ENCODE data around the gene TRAFD1.
A peak's percentile ranks its signal among the peaks of the same experiment; 100 is the strongest.

TRAFD1 gene

GRCh38 chr12:112185093-112185923 is 59.9 kb downstream of the TRAFD1 start:
- H3K4me1 ChIP-seq (ENCODE audit: control insufficient read depth in 2 of 2, insufficient read depth in 1 of 2, low read depth in 1 of 2, low read length in 2 of 2), result peaks cover 2 to 17% of the 10 kb centered on the region in 2 donors
- H3K18ac ChIP-seq (ENCODE audit: low read length), result no peak overlapping the region
- no peak overlapping the region for H3K23ac ChIP-seq (ENCODE audit: low read depth, low read length, poor library complexity)
- H3K14ac ChIP-seq (ENCODE audit: low read length), result no peak overlapping the region
- H3K4ac ChIP-seq (ENCODE audit: low read length), result no peak overlapping the region
- H2BK12ac ChIP-seq (ENCODE audit: low read length), result no peak overlapping the region
- no peak overlapping the region for H3K27ac ChIP-seq (replicated peaks; ENCODE audit: low read length)
- H3K9me3 ChIP-seq (replicated peaks in 1 of 2; ENCODE audit: control insufficient read depth in 2 of 2, insufficient read depth in 1 of 2, low read depth in 1 of 2, low read length in 2 of 2), result no peaks in the 10 kb centered on the region
- DNase-seq (ENCODE audit: low spot score), result no peak
- H3K27me3 ChIP-seq (ENCODE audit: control insufficient read depth in 3 of 3, insufficient read depth in 3 of 3, low read depth in 1 of 3, low read length in 3 of 3), result no peaks in the 10 kb centered on the region
- H3K9ac ChIP-seq (ENCODE audit: low read depth, low read length, poor library complexity), result no peak overlapping the region
- no peak overlapping the region for H3K4me3 ChIP-seq (ENCODE audit: low read length in 2 of 2)
- H2AK5ac ChIP-seq (ENCODE audit: low read depth, low read length), result no peak overlapping the region
- no peak overlapping the region for H3K4me2 ChIP-seq (ENCODE audit: insufficient read depth, low read length, poor library complexity, severe bottlenecking)
- H2BK120ac ChIP-seq (ENCODE audit: low read depth, low read length), result no peak overlapping the region
- H3K36me3 ChIP-seq (replicated peaks in 1 of 2; ENCODE audit: control insufficient read depth in 2 of 2, insufficient read depth in 2 of 2, low read length in 2 of 2), result peaks cover 13 to 60% of the 10 kb centered on the region in 2 donors
- no peak overlapping the region for H2AFZ ChIP-seq (ENCODE audit: low read length)
- H4K8ac ChIP-seq (ENCODE audit: low read depth, low read length), result no peak overlapping the region
- H4K91ac ChIP-seq (ENCODE audit: low read depth, low read length, poor library complexity), result no peak overlapping the region
- no CpG with 5 or more reads among the region's 26 CpGs for WGBS, 2 donors (ENCODE audit: extremely low coverage in 2 of 2, insufficient read length in 2 of 2, insufficient replicate concordance in 1 of 2)
- no peaks in the 10 kb centered on the region for H3K79me1 ChIP-seq (ENCODE audit: low read depth, low read length)
- no peak overlapping the region for H2BK15ac ChIP-seq (ENCODE audit: low read length)
- H2BK5ac ChIP-seq (ENCODE audit: low read length), result peak overlapping the region; percentile 53

- Histone ChIP-seq H2BK120ac (ENCODE audit: low read depth, low read length) (no peak overlapping the region), H3K27me3 (ENCODE audit: control insufficient read depth in 3 of 3, insufficient read depth in 3 of 3, low read depth in 1 of 3, low read length in 3 of 3) (no peaks in the 10 kb centered on the region), H3K27ac (replicated peaks; ENCODE audit: low read length) (no peak overlapping the region), H3K4me2 (ENCODE audit: insufficient read depth, low read length, poor library complexity, severe bottlenecking) (no peak overlapping the region), H2BK12ac (ENCODE audit: low read length) (no peak overlapping the region), H3K9ac (ENCODE audit: low read depth, low read length, poor library complexity) (no peak overlapping the region), H2AK5ac (ENCODE audit: low read depth, low read length) (no peak overlapping the region), H2BK5ac (ENCODE audit: low read length) (no peak overlapping the region), H2AFZ (ENCODE audit: low read length) (no peak overlapping the region), H3K14ac (ENCODE audit: low read length) (no peak overlapping the region), H2BK15ac (ENCODE audit: low read length) (no peak overlapping the region), H3K9me3 (replicated peaks in 1 of 2; ENCODE audit: control insufficient read depth in 2 of 2, insufficient read depth in 1 of 2, low read depth in 1 of 2, low read length in 2 of 2) (no peaks in the 10 kb centered on the region), H3K4ac (ENCODE audit: low read length) (no peak overlapping the region), H3K4me1 (ENCODE audit: control insufficient read depth in 2 of 2, insufficient read depth in 1 of 2, low read depth in 1 of 2, low read length in 2 of 2) (peaks cover 2 to 6% of the 10 kb centered on the region in 2 donors), H3K23ac (ENCODE audit: low read depth, low read length, poor library complexity) (no peak overlapping the region), H4K91ac (ENCODE audit: low read depth, low read length, poor library complexity) (no peak overlapping the region), H3K36me3 (replicated peaks in 1 of 2; ENCODE audit: control insufficient read depth in 2 of 2, insufficient read depth in 2 of 2, low read length in 2 of 2) (peaks cover 24 to 76% of the 10 kb centered on the region in 2 donors), H3K79me1 (ENCODE audit: low read depth, low read length) (no peaks in the 10 kb centered on the region), H3K4me3 (ENCODE audit: low read length in 2 of 2) (no peak overlapping the region), H3K18ac (ENCODE audit: low read length) (no peak overlapping the region), H4K8ac (ENCODE audit: low read depth, low read length) (no peak overlapping the region)
- no peak for DNase-seq (ENCODE audit: low spot score)
- no CpG with 5 or more reads among the region's 9 CpGs for WGBS, 2 donors (ENCODE audit: extremely low coverage in 2 of 2, insufficient read length in 2 of 2, insufficient replicate concordance in 1 of 2)
Observed at GRCh38 chr12:112188130-112188830, 62.9 kb downstream of the TRAFD1 start.

- Histone ChIP-seq H3K18ac (ENCODE audit: low read length) (no peak overlapping the region), H2AK5ac (ENCODE audit: low read depth, low read length) (no peak overlapping the region), H3K4me3 (ENCODE audit: low read length in 2 of 2) (peak overlapping the region in 1 of 2 donors; percentile 58), H3K14ac (ENCODE audit: low read length) (peak overlapping the region; percentile 87), H3K23ac (ENCODE audit: low read depth, low read length, poor library complexity) (peak overlapping the region; percentile 69), H3K9me3 (replicated peaks in 1 of 2; ENCODE audit: control insufficient read depth in 2 of 2, insufficient read depth in 1 of 2, low read depth in 1 of 2, low read length in 2 of 2) (no peaks in the 10 kb centered on the region), H3K36me3 (replicated peaks in 1 of 2; ENCODE audit: control insufficient read depth in 2 of 2, insufficient read depth in 2 of 2, low read length in 2 of 2) (peaks cover 26 to 77% of the 10 kb centered on the region in 2 donors), H3K27ac (replicated peaks; ENCODE audit: low read length) (no peak overlapping the region), H3K9ac (ENCODE audit: low read depth, low read length, poor library complexity) (no peak overlapping the region), H2AFZ (ENCODE audit: low read length) (no peak overlapping the region), H3K27me3 (ENCODE audit: control insufficient read depth in 3 of 3, insufficient read depth in 3 of 3, low read depth in 1 of 3, low read length in 3 of 3) (no peaks in the 10 kb centered on the region), H2BK120ac (ENCODE audit: low read depth, low read length) (no peak overlapping the region), H3K4me1 (ENCODE audit: control insufficient read depth in 2 of 2, insufficient read depth in 1 of 2, low read depth in 1 of 2, low read length in 2 of 2) (no peaks in the 10 kb centered on the region), H4K8ac (ENCODE audit: low read depth, low read length) (no peak overlapping the region), H3K4me2 (ENCODE audit: insufficient read depth, low read length, poor library complexity, severe bottlenecking) (no peak overlapping the region), H2BK15ac (ENCODE audit: low read length) (no peak overlapping the region), H3K4ac (ENCODE audit: low read length) (no peak overlapping the region), H4K91ac (ENCODE audit: low read depth, low read length, poor library complexity) (no peak overlapping the region), H2BK5ac (ENCODE audit: low read length) (no peak overlapping the region), H3K79me1 (ENCODE audit: low read depth, low read length) (no peaks in the 10 kb centered on the region), H2BK12ac (ENCODE audit: low read length) (no peak overlapping the region)
- no CpG with 5 or more reads among the region's 5 CpGs for WGBS, 2 donors (ENCODE audit: extremely low coverage in 2 of 2, insufficient read length in 2 of 2, insufficient replicate concordance in 1 of 2)
- DNase-seq (ENCODE audit: low spot score), result no peak
Observed at GRCh38 chr12:112190231-112191025, 65.1 kb downstream of the TRAFD1 start.
